Measurements from ENCODE around the gene TOE1. TPM values are rescaled to one million over a fixed set of nuclear protein-coding genes. Genes with fewer than 3 reads are reported as not detected.

The TOE1 gene
- total and polyA plus RNA-seq, 2 donors (not counting 1 experiment from before 2014, with no cell fraction given), result 24.7 to 28.6 TPM

- ChIA-PET POLR2A (no interaction called here), CTCF (interaction anchor here (0.8 to 12.2 kb wide), 5 partner anchors 15 to 341 kb away, joined by 3 to 478 read pairs (median 13); partner anchors contain the start of genes MUTYH, TESK2 and TOE1)
- H3K27ac ChIP-seq (ENCODE audit: low read length in 2 of 2), result no peak overlapping the region
- H3K9ac ChIP-seq (ENCODE audit: low read length), result no peak overlapping the region
- 42% methylated on average over 1 of the region's 2 CpGs for WGBS (ENCODE audit: insufficient coverage)
- TF ChIP-seq, protein P1, sequence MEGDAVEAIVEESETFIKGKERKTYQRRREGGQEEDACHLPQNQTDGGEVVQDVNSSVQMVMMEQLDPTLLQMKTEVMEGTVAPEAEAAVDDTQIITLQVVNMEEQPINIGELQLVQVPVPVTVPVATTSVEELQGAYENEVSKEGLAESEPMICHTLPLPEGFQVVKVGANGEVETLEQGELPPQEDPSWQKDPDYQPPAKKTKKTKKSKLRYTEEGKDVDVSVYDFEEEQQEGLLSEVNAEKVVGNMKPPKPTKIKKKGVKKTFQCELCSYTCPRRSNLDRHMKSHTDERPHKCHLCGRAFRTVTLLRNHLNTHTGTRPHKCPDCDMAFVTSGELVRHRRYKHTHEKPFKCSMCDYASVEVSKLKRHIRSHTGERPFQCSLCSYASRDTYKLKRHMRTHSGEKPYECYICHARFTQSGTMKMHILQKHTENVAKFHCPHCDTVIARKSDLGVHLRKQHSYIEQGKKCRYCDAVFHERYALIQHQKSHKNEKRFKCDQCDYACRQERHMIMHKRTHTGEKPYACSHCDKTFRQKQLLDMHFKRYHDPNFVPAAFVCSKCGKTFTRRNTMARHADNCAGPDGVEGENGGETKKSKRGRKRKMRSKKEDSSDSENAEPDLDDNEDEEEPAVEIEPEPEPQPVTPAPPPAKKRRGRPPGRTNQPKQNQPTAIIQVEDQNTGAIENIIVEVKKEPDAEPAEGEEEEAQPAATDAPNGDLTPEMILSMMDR (IDR thresholded peaks at IDR 0.05), result no peak
- no peak for TF ChIP-seq EZH2 (IDR thresholded peaks at IDR 0.05; ENCODE audit: borderline replicate concordance, insufficient read depth, low read depth, low read length, poor library complexity, severe bottlenecking)
- H3K27ac Mint-ChIP-seq, result no peak overlapping the region
- no peaks in the 10 kb centered on the region for H3K27me3 ChIP-seq (replicated peaks in 1 of 4; ENCODE audit: control extremely low read depth in 1 of 4, control insufficient read depth in 3 of 4, insufficient read depth in 4 of 4, low read length in 3 of 4)
- H3K36me3 ChIP-seq (replicated peaks in 1 of 2; ENCODE audit: control extremely low read depth in 1 of 2, control insufficient read depth in 1 of 2, extremely low read depth in 1 of 2, insufficient read depth in 2 of 2, low read length in 1 of 2), result peaks cover 0 to 9% of the 10 kb centered on the region in 2 experiments
- peaks cover 7 to 9% of the 10 kb centered on the region in 2 donors for H3K4me1 ChIP-seq (ENCODE audit: control insufficient read depth in 2 of 2, insufficient read depth in 2 of 2, low read length in 2 of 2)
- H3K9me3 ChIP-seq (ENCODE audit: control extremely low read depth in 1 of 3, control insufficient read depth in 2 of 3, insufficient read depth in 1 of 3, low read length in 2 of 3), result no peaks in the 10 kb centered on the region
- H2AFZ ChIP-seq (ENCODE audit: insufficient read depth, low read depth, low read length, poor library complexity, severe bottlenecking), result no peak overlapping the region
- no peaks in the 10 kb centered on the region for H3K27me3 Mint-ChIP-seq
- no peak overlapping the region for H3K4me3 Mint-ChIP-seq
- no peak overlapping the region for H3K4me3 ChIP-seq (ENCODE audit: control extremely low read depth in 1 of 5, extremely low read depth in 1 of 5, insufficient read depth in 1 of 5, low read depth in 2 of 5, low read length in 4 of 5)
- H4K20me1 ChIP-seq (ENCODE audit: control insufficient read depth, insufficient read depth, low read length, poor library complexity, severe bottlenecking), result no peaks in the 10 kb centered on the region
- no peak for ATAC-seq (ENCODE audit: low read depth)
- DNase-seq, result no peak
- H3K9me3 Mint-ChIP-seq (ENCODE audit: insufficient read depth), result no peaks in the 10 kb centered on the region
- intact Hi-C loops (cut with micrococcal nuclease), result no loop called here
- H3K4me1 Mint-ChIP-seq, result peaks cover 12% of the 10 kb centered on the region
- peaks cover 9% of the 10 kb centered on the region for H3K79me2 ChIP-seq (ENCODE audit: control insufficient read depth, insufficient read depth, low read length)
- H3K4me2 ChIP-seq (replicated peaks; ENCODE audit: low read depth, low read length, poor library complexity, severe bottlenecking), result no peak overlapping the region
Measured at GRCh38 chr1:45355683-45356082, 15.7 kb downstream of the TOE1 start.

GRCh38 chr1:45356186-45356585 lies 16.2 kb downstream of the TOE1 start:
- H3K79me2 ChIP-seq (ENCODE audit: control insufficient read depth, insufficient read depth, low read length), result peaks cover 9% of the 10 kb centered on the region
- no peak overlapping the region for H3K27ac ChIP-seq (ENCODE audit: low read length in 2 of 2)
- no peaks in the 10 kb centered on the region for H4K20me1 ChIP-seq (ENCODE audit: control insufficient read depth, insufficient read depth, low read length, poor library complexity, severe bottlenecking)
- no peak overlapping the region for H3K4me3 ChIP-seq (ENCODE audit: control extremely low read depth in 1 of 5, extremely low read depth in 1 of 5, insufficient read depth in 1 of 5, low read depth in 2 of 5, low read length in 4 of 5)
- Mint-ChIP-seq H3K4me3 (no peak overlapping the region), H3K4me1 (peaks cover 15% of the 10 kb centered on the region), H3K27me3 (no peaks in the 10 kb centered on the region), H3K9me3 (ENCODE audit: insufficient read depth) (no peaks in the 10 kb centered on the region), H3K27ac (no peak overlapping the region)
- no peak overlapping the region for H3K9ac ChIP-seq (ENCODE audit: low read length)
- H3K4me1 ChIP-seq (ENCODE audit: control insufficient read depth in 2 of 2, insufficient read depth in 2 of 2, low read length in 2 of 2), result peaks cover 7 to 12% of the 10 kb centered on the region in 2 donors
- intact Hi-C loops (cut with micrococcal nuclease), result no loop called here
- H3K4me2 ChIP-seq (replicated peaks; ENCODE audit: low read depth, low read length, poor library complexity, severe bottlenecking), result no peak overlapping the region
- ChIA-PET POLR2A (no interaction called here), CTCF (interaction anchor here (0.7 to 12.2 kb wide), 9 partner anchors 9 to 338 kb away, joined by 3 to 478 read pairs (median 6); partner anchors contain the start of genes MUTYH, TESK2 and TOE1)
- H3K27me3 ChIP-seq (replicated peaks in 1 of 4; ENCODE audit: control extremely low read depth in 1 of 4, control insufficient read depth in 3 of 4, insufficient read depth in 4 of 4, low read length in 3 of 4), result no peaks in the 10 kb centered on the region
- peaks cover 0 to 9% of the 10 kb centered on the region in 2 experiments for H3K36me3 ChIP-seq (replicated peaks in 1 of 2; ENCODE audit: control extremely low read depth in 1 of 2, control insufficient read depth in 1 of 2, extremely low read depth in 1 of 2, insufficient read depth in 2 of 2, low read length in 1 of 2)
- DNase-seq, result no peak
- no peaks in the 10 kb centered on the region for H3K9me3 ChIP-seq (ENCODE audit: control extremely low read depth in 1 of 3, control insufficient read depth in 2 of 3, insufficient read depth in 1 of 3, low read length in 2 of 3)
- TF ChIP-seq, protein P1 (IDR thresholded peaks at IDR 0.05), result no peak
- TF ChIP-seq EZH2 (IDR thresholded peaks at IDR 0.05; ENCODE audit: borderline replicate concordance, insufficient read depth, low read depth, low read length, poor library complexity, severe bottlenecking), result no peak
- no peak overlapping the region for H2AFZ ChIP-seq (ENCODE audit: insufficient read depth, low read depth, low read length, poor library complexity, severe bottlenecking)
- ATAC-seq (ENCODE audit: low read depth), result no peak
- WGBS (ENCODE audit: insufficient coverage), result 96% methylated on average over 3 of the region's 4 CpGs
